ENCODE data around the gene NEK2. TPM values are rescaled to one million over a fixed set of nuclear protein-coding genes. Genes with fewer than 3 reads are reported as not detected.

The NEK2 gene
- total and polyA plus RNA-seq, 2 of the 13 experiments (the other 11 are each of a cell fraction or from before 2014, with no cell fraction given) = 10.9 to 40.8 TPM

DNA sequence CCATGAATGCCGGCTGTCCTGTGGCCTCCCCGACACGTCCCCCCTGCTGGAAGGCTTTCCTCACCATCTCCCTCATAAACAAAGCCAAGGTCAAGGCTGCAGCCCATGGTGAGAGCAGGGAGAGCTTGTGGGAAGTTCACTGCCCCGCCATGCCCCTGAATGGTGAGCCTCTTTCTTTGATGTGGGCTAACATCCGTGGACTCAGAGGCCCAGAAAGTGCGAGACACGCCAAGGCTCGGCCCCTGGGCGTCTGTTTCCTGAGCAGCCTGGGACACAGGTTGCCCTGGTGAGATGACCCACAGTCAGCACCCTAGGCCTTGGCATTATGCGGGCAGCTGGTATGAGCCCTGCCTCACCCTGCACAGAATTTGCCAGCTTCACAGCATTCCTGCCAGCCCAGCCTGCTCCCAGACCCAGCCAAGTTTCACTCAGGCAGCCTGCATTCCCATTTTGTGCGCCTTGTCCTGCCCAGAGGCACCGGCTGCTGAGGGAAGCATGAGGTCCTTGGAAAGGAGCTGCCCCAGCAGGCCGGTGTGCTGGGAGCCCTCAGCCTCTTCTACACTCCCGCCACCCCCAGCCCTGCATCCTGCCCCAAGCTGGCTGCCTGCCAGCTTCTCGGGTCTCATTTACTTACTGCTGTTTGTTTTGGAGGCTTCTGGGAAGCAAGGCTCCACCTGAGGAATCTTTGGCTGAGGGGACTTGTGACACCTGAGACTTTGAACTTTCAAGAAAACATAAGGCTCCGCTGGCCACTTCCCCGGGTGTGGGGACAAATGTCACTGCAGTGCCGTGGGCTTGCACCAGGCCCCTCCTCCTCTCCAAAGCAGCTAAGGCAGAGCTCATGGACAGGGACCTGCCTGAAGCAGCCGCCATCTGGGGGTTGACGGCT is 31.9 kb downstream of the NEK2 start (continued):
- TF ChIP-seq, protein P1, sequence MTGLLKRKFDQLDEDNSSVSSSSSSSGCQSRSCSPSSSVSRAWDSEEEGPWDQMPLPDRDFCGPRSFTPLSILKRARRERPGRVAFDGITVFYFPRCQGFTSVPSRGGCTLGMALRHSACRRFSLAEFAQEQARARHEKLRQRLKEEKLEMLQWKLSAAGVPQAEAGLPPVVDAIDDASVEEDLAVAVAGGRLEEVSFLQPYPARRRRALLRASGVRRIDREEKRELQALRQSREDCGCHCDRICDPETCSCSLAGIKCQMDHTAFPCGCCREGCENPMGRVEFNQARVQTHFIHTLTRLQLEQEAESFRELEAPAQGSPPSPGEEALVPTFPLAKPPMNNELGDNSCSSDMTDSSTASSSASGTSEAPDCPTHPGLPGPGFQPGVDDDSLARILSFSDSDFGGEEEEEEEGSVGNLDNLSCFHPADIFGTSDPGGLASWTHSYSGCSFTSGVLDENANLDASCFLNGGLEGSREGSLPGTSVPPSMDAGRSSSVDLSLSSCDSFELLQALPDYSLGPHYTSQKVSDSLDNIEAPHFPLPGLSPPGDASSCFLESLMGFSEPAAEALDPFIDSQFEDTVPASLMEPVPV (CRISPR knock-in tag; IDR thresholded peaks at IDR 0.05) = peak; percentile 74; the same call in 1 of the 2 replicates
- TF ChIP-seq, protein P2, sequence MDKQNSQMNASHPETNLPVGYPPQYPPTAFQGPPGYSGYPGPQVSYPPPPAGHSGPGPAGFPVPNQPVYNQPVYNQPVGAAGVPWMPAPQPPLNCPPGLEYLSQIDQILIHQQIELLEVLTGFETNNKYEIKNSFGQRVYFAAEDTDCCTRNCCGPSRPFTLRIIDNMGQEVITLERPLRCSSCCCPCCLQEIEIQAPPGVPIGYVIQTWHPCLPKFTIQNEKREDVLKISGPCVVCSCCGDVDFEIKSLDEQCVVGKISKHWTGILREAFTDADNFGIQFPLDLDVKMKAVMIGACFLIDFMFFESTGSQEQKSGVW (CRISPR knock-in tag; IDR thresholded peaks at IDR 0.05; ENCODE audit: borderline replicate concordance) = no peak
- TF ChIP-seq MED1 (CRISPR knock-in tag; IDR thresholded peaks at IDR 0.05) (peak; percentile 90), ZNF839 (CRISPR knock-in tag; IDR thresholded peaks at IDR 0.05; ENCODE audit: borderline replicate concordance) (peak; percentile 65; the same call in 1 of the 2 replicates), TBL1XR1 (IDR thresholded peaks at IDR 0.05; ENCODE audit: borderline replicate concordance, low read length, partially characterized antibody) (peak; percentile 100), ZNF121 (CRISPR knock-in tag; IDR thresholded peaks at IDR 0.05) (0 out of 2 replicates have a peak, but pooled peaks have one; percentile 47), ZFYVE20 (CRISPR knock-in tag; IDR thresholded peaks at IDR 0.05; ENCODE audit: borderline replicate concordance, low read depth) (no peak), RBFOX2 (IDR thresholded peaks at IDR 0.05; ENCODE audit: low read depth, low read length) (no peak), FOXO1 (CRISPR knock-in tag; IDR thresholded peaks at IDR 0.05) (peak; percentile 98), KLF13 (CRISPR knock-in tag; IDR thresholded peaks at IDR 0.05) (no peak)
- TF ChIP-seq, protein P3, sequence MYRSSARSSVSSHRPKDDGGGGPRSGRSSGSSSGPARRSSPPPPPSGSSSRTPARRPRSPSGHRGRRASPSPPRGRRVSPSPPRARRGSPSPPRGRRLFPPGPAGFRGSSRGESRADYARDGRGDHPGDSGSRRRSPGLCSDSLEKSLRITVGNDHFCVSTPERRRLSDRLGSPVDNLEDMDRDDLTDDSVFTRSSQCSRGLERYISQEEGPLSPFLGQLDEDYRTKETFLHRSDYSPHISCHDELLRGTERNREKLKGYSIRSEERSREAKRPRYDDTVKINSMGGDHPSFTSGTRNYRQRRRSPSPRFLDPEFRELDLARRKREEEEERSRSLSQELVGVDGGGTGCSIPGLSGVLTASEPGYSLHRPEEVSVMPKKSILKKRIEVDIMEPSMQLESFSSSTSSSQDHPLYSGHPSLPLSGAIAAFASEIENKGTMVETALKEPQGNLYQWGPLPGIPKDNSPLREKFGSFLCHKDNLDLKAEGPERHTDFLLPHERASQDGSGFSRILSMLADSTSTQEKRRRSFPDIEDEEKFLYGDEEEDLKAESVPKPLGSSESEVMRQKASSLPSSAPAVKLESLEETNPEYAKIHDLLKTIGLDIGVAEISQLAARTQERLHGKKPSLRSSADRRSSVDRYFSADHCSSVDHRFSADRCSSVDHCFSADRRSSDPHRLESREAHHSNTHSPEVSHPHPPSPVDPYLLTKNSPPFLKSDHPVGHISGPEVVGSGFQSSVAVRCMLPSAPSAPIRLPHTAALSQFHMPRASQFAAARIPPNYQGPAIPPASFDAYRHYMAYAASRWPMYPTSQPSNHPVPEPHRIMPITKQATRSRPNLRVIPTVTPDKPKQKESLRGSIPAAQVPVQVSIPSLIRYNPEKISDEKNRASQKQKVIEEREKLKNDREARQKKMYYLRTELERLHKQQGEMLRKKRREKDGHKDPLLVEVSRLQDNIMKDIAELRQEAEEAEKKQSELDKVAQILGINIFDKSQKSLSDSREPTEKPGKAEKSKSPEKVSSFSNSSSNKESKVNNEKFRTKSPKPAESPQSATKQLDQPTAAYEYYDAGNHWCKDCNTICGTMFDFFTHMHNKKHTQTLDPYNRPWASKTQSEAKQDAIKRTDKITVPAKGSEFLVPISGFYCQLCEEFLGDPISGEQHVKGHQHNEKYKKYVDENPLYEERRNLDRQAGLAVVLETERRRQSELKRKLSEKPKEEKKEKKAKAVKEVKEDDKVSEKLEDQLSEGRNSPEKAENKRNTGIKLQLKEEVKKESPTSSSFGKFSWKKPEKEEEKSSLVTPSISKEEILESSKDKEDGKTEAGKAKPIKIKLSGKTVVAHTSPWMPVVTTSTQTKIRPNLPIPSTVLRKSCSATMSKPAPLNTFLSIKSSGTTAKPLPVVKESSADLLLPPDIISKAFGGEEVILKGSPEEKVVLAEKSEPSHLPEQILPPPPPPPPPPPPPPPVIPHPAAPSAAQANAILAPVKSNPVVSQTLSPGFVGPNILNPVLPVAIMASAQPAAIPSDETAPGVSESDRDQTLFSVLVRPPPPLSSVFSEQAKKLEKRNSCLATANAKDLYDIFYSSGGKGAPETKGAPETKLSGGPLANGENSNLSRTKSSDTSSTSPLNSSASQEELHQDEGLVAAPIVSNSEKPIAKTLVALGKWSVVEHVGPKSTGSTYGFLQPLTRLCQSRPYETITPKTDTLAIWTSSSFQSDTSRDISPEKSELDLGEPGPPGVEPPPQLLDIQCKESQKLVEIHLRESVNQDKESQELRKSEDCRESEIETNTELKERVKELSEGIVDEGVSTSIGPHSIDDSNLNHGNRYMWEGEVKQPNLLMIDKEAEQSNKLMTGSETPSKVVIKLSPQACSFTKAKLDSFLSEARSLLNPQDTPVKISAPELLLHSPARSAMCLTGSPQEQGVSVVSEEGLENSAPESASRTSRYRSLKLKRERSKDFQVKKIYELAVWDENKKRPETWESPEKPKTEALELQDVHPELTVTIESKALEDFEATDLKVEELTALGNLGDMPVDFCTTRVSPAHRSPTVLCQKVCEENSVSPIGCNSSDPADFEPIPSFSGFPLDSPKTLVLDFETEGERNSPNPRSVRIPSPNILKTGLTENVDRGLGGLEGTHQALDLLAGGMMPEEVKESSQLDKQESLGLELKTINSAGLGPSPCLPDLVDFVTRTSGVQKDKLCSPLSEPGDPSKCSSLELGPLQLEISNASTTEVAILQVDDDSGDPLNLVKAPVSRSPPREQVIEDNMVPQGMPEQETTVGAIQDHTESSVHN (CRISPR knock-in tag; IDR thresholded peaks at IDR 0.05) = peak; percentile 51; the same call in 1 of the 2 replicates
- TF ChIP-seq, protein P4, sequence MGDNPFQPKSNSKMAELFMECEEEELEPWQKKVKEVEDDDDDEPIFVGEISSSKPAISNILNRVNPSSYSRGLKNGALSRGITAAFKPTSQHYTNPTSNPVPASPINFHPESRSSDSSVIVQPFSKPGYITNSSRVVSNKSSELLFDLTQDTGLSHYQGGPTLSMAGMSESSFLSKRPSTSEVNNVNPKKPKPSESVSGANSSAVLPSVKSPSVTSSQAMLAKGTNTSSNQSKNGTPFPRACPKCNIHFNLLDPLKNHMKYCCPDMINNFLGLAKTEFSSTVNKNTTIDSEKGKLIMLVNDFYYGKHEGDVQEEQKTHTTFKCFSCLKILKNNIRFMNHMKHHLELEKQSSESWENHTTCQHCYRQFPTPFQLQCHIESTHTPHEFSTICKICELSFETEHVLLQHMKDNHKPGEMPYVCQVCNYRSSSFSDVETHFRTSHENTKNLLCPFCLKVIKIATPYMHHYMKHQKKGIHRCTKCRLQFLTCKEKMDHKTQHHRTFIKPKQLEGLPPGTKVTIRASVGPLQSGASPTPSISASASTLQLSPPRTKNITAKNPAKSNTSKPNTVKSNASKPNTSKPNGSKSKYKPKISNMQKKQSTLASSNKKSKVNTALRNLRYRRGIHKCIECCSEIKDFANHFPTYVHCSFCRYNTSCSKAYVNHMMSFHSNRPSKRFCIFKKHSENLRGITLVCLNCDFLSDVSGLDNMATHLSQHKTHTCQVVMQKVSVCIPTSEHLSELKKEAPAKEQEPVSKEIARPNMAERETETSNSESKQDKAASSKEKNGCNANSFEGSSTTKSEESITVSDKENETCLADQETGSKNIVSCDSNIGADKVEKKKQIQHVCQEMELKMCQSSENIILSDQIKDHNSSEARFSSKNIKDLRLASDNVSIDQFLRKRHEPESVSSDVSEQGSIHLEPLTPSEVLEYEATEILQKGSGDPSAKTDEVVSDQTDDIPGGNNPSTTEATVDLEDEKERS (CRISPR knock-in tag; IDR thresholded peaks at IDR 0.05) = peak; percentile 80; the same call in 1 of the 2 replicates

Data from HepG2 (cell line).